DMS53 treated with DMSO at 0.1 percent for 48 hours (cell line): Measurements from ENCODE around the gene PRX.
"Not testable (repeated sequence)": the region's sequence is repeated elsewhere in the genome, so short reads cannot be mapped to it uniquely, and the experiment has no call there.

Experiments
- DNase-seq: peaks from one replicate; lab custom pipeline; 2025; ENCODE audit not compliant: unreplicated experiment; lab: John Stamatoyannopoulos, UW

The PRX gene

GRCh38 chr19:40433391-40434216 is 20.4 kb upstream of the PRX start:
- DNase-seq: peak; percentile 91

- not testable (repeated sequence) for DNase-seq
Measured at GRCh38 chr19:40432760-40433159, 19.6 kb upstream of the PRX start.

DNA sequence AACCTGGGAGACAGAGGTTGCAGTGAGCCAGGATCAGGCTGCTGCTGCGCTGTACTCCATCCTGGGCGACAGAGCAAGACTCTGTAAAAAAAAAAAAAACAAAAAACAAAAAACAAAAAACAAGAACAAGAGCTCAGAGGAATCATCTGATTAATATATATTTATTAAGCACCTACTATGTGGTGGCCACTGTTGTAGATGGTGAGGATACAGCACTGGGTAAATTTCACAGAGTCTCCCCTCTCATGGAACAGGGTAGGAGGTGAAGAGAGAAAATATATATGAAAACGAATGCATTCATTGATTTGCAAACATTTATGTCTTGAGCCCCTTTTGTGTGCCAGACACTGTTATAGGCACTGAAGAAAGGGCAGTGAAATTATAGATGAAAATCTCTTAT is 18.5 kb upstream of the PRX start:
- DNase-seq: no peak

- not testable (repeated sequence) for DNase-seq
Measured at GRCh38 chr19:40430242-40430641, 17.1 kb upstream of the PRX start.

DNA sequence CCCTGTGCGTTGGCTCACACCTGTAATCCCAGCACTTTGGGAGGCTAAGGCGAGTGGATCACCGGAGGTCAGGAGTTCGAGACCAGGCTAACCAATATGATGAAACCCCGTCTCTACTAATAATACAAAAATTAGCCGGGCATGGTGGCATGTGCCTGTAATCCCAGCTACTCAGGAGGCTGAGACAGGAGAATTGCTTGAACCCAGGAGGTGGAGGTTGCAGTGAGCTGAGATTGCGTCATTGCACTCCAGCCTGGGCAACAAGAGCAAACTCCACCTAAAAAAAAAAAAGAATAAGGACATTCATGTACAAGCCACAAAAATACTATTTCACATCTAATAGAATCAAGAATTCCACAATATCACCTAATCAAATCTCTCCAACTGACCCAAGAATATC is 15.0 kb upstream of the PRX start:
- DNase-seq: not testable (repeated sequence)

- DNase-seq: peak; percentile 99
Measured at GRCh38 chr19:40425450-40426287, 12.5 kb upstream of the PRX start, which contains the start of gene SERTAD1. Gene SERTAD1 (minus strand): TSS chr19:40425992. CDS start chr19:40423546, 2,446 bp downstream.

DNA sequence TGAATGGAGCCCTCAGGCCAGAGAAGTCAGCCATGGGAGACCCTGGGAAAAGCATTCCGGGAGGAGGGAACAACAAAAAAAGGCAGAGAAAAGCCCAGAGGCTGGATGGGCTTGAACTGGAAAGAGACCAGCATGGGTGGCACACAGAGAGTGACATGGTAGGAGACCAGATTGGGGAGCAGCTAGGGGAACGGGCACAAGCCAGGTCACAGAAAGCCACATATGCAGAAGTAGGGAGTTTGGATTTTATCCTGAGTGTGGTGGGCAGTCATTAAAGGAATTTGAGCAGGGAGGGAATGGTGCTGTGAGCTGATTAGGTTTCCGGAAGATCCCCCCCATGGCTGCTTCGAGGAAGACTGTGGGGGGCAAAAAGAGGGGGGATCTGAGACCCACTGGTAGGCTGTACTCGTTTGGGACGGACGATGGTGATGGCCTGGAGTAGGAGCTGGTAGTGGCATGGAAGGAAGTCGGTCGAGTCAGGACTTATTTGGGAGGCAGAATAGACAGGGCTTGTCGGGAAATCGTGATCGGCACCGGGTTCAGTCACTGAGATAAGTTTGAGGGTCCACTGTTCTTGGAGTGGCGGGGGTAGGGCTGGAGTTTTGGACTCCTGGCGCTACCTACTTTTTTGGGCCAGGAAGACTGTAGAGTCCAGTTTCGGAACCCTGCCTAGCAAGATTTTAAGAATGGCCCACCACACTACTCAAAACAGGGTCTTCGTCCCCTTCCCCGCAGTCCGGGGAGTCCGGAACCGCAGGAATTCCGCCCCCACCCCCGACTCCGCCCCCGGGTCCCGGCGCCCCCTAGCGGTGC is 11.7 kb upstream of the PRX start:
- DNase-seq: no peak

DNA sequence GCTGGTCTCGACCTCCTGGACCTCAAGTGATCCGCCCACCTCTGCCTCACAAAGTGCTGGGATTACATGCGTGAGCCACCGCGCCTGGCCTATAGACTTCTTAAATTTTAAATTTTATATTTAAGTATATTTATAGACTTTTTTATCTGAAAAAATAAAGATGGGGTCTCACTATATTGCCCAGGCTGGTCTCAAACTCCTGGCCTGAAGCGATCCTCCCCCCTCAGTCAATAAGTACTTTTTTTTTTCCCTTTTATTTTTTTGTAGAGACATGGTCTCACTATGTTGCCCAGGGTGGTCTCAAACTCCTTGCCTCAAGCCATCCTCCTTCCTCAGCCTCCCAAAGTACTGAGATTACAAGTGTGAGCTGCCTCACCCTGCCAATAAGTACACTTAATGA is 10.8 kb upstream of the PRX start:
- no peak for DNase-seq

- DNase-seq: no peak
Measured at GRCh38 chr19:40422748-40423566, 9.8 kb upstream of the PRX start.

GRCh38 chr19:40421993-40422747 is 9.0 kb upstream of the PRX start:
- DNase-seq: no peak

DNA sequence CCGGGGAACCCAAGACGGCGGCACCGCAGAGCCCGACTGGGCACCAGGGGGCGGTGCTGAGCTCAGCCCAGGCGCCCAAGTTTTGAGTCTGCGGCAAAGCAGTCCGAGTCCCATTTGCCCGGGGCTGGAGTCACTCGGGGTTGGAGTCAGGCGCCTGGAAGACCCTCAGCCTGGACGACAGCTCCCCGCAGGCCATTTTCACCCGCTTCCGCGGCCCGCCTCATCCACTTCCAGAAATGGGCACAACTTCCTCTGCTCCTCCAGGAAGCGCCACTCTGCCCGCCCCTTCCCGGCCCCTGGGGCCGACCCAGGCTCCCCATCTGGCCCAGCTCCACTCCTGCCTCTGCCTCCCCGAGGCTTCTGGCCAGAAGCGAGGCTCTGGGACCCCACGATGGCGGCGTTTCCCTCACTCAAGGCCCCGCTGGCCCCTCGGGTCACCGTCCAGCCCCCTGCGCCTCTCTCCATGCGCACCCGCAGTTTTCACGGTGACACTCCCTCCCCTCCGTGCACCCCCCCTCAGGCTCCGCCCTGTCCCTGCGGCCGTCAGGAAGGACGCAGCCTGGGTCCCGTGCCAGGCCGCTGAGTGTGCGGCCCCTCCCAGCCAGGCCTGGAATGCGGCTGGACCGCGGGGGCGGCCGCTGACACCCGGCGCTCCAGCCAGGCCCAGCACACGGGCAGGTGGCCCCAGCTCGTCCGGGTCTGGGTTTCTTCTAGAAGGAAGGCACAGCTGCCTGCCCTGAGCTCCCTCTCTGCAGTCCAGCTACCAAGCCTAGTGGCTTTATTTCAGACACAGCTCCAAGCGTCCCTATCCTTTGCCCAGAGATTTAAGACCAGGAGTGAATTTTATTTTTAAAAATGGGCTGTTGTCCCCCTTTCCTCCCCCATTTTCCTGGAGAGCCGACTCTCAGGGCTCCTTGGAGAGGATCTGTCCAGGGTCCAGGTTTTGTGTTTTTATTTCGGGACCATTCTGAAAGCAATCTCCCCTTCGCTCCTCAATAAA is 7.9 kb upstream of the PRX start:
- peak; percentile 92 for DNase-seq

GRCh38 chr19:40420451-40420765 is 7.2 kb upstream of the PRX start:
- DNase-seq: no peak

DNA sequence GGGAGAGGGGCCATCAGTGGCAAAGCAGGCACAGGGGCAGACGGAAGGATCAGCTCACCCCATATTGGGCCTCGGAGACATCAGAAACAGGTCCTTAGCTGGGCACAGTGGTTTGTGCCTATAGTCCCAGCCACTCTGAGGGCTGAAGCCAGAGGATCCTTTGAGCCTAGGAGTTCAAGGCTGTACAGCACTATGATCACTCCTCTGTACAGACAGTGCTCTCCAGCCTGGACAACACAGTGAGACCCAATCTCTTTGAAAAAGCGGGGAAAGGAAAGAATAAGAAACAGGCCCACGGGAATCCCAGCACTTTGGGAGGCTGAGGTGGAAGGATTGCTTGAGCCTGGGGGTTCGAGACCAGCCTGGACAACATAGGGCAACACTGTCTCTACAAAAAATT is 6.6 kb upstream of the PRX start:
- DNase-seq: no peak

GRCh38 chr19:40419066-40419612 is 6.0 kb upstream of the PRX start:
- DNase-seq: no peak

- no peak for DNase-seq
Measured at GRCh38 chr19:40418040-40418439, 4.9 kb upstream of the PRX start.

GRCh38 chr19:40417643-40417981 is 4.4 kb upstream of the PRX start:
- no peak for DNase-seq

DNA sequence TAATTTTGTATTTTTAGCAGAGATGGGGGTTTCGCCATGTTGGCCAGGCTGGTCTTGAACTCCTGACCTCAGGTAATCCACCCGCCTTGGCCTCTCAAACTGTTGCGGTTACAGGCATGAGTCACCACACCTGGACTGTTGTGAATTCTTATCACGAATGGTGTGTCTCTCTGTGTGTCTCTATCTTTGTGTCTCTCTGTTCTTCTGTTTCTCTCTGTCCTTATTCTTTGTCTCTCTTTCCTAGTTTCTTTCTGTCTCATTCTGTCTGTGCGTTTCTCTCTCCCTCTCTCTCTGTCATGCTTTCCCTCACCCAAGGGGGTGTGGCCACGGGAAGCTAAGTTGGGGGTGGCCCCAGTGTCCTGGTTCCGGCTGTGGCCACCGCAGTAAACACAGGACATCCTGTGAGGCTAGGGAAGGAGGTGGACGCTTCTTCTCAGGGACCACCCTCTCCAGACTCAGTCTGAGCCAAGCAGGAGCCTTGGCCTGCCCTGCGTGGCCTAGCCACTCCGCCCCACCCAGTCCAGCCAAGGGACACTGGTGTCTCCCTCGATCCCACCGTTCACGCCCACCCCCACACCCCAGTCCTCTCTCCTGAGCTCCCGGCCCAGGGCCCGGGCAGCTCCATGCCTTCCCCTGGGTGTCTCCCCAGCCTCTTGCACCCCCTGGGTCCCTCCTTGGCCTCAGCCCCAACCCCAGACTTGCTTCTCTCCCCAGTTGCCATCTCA is 3.9 kb upstream of the PRX start:
- no peak for DNase-seq

DNA sequence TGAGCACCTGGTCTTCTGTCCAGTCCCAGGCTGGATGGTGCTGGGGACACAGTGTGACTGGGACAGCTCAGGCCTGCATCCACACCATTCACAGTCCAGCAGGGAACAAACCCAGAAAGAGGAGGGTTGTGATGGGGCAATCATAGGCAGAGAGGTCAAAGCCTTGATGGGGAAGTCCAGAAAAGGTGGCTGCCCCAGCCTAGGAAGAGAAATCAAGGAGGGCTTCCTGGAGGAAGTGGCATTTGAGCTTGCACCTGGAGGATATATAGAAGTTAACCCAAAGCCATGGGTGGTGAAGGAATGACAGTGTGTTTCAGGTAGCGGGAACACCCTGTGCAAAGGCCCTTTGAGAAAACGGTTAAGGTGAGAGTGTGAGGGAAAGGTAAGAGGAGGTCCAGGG is 2.6 kb upstream of the PRX start:
- no peak for DNase-seq
